ENCODE data around the gene PROM1. TPM values are rescaled to one million over a fixed set of nuclear protein-coding genes. Genes with fewer than 3 reads are reported as not detected.

The PROM1 gene
- total and polyA plus RNA-seq, 9 donors = 0.10 to 3.3 (median 0.81) TPM

DNA sequence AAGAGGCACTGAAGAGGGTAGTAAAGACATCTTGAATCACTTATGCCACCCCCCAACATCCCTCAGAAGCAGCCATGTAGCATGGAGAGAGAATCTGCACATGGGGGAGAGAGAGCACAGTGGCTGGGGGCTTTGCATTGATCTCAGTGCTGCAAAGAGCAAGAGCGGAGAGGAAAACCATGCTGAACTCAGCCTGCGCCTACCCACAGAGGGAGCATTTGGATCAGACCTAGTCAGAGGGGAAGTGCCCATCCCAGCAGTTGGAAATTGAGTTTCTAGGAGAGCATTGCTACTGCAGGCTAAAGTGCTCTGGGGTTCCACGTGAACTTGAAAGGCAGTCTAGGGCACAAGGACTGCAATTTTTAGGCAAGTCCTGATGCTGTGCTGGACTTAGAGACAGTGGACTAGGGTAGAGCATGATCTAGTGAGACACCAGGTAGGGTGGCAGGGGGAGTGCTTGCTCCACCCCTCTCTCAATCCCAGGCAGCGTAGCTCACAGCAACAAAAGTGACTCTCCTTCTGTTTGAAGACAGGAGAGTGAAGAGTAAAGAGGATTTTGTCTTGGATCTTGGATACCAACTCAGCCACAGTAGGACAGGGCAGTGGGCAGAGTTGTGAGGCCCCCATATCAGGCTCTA, 9.0 kb upstream of the PROM1 start:
- no peak for DNase-seq
- intact Hi-C loops (cut with DNase I) = loop anchor here in 1 of 4 donors (1.0 kb wide), 1 partner anchor 26 kb away; no protein-coding TSS in a partner anchor
- Histone ChIP-seq H3K27ac (no peak overlapping the region), H3K4me3 (no peak overlapping the region), H3K36me3 (no peaks in the 10 kb centered on the region), H3K27me3 (no peaks in the 10 kb centered on the region), H3K9me3 (no peaks in the 10 kb centered on the region), H3K4me1 (ENCODE audit: insufficient read depth) (no peaks in the 10 kb centered on the region)
- TF ChIP-seq, protein P1, sequence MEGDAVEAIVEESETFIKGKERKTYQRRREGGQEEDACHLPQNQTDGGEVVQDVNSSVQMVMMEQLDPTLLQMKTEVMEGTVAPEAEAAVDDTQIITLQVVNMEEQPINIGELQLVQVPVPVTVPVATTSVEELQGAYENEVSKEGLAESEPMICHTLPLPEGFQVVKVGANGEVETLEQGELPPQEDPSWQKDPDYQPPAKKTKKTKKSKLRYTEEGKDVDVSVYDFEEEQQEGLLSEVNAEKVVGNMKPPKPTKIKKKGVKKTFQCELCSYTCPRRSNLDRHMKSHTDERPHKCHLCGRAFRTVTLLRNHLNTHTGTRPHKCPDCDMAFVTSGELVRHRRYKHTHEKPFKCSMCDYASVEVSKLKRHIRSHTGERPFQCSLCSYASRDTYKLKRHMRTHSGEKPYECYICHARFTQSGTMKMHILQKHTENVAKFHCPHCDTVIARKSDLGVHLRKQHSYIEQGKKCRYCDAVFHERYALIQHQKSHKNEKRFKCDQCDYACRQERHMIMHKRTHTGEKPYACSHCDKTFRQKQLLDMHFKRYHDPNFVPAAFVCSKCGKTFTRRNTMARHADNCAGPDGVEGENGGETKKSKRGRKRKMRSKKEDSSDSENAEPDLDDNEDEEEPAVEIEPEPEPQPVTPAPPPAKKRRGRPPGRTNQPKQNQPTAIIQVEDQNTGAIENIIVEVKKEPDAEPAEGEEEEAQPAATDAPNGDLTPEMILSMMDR (IDR thresholded peaks at IDR 0.05) = no peak
- TF ChIP-seq EP300 (IDR thresholded peaks at IDR 0.05) (no peak), POLR2A (IDR thresholded peaks at IDR 0.05) (no peak)
- 82 to 90% (median 88%) methylated on average over 4 of the region's 4 CpGs for WGBS, 3 donors

DNA sequence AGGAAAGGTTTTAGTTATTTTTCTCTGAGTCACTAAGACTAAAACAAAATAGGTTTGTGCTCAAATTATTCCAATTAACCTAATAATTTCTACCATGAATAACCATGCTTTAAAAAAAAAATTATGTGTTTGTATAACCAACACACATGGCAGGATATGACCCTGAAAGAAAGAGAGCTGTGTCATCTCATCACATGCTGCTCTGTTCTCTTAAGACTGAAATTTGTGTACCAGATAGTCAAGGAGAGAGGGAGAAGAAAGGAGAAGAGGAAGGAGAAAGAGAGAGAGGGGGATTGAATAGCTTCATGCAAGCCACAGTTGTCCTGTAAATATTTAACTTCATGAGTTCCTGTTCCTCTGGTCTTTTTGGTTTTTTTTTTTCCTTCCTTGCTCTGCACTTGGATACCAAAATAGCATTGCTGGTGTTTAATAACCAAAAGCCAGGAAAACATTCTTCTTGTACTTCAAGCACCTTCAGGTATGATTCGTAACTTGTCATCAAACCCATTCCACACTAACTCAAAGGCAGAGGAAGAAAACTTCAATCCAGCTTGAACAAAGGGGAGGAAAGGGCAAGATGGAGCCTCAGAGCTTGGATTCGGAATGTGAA, 6.4 kb upstream of the PROM1 start:
- no peaks in the 10 kb centered on the region for H3K27me3 ChIP-seq
- peaks cover 0 to 3% of the 10 kb centered on the region in 2 donors for H3K9me3 ChIP-seq
- 82 to 83% (median 83%) methylated on average over 2 of the region's 2 CpGs for WGBS, 3 donors
- H3K27ac ChIP-seq = no peak overlapping the region
- TF ChIP-seq EP300 (IDR thresholded peaks at IDR 0.05) = no peak
- TF ChIP-seq, protein P1 (IDR thresholded peaks at IDR 0.05) = no peak
- TF ChIP-seq POLR2A (IDR thresholded peaks at IDR 0.05) = no peak
- intact Hi-C loops (cut with DNase I) = no loop called here
- H3K4me3 ChIP-seq = no peak overlapping the region
- H3K36me3 ChIP-seq = no peaks in the 10 kb centered on the region
- no peak for DNase-seq
- no peaks in the 10 kb centered on the region for H3K4me1 ChIP-seq (ENCODE audit: insufficient read depth)

DNA sequence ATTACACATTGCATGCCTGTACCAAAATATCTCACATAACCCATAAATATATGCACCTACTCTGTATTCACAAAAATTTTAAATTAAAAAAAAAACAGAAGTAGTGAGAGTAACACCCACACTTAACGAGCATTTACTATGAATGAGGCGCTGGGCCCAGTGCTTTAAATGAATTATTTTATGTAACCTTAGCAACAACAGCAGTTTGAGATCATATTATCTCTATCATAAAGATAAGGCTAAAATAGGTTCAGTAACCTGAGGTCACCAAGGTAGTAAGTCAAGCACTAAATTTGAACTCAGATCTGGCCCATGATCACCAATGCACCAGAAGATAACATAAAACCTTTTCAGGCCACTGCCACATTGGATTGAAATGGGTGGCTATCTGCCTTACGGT, 5.3 kb upstream of the PROM1 start:
- Histone ChIP-seq H3K9me3 (peaks cover 0 to 3% of the 10 kb centered on the region in 2 donors), H3K27ac (no peak overlapping the region), H3K27me3 (no peaks in the 10 kb centered on the region), H3K4me3 (no peak overlapping the region), H3K36me3 (no peaks in the 10 kb centered on the region), H3K4me1 (ENCODE audit: insufficient read depth) (no peaks in the 10 kb centered on the region)
- intact Hi-C loops (cut with DNase I) = no loop called here
- no peak for DNase-seq
- TF ChIP-seq POLR2A (IDR thresholded peaks at IDR 0.05) (no peak), EP300 (IDR thresholded peaks at IDR 0.05) (no peak)
- TF ChIP-seq, protein P1 (IDR thresholded peaks at IDR 0.05) = no peak
- WGBS, 3 donors = 94 to 97% (median 94%) methylated on average over 3 of the region's 3 CpGs

DNA sequence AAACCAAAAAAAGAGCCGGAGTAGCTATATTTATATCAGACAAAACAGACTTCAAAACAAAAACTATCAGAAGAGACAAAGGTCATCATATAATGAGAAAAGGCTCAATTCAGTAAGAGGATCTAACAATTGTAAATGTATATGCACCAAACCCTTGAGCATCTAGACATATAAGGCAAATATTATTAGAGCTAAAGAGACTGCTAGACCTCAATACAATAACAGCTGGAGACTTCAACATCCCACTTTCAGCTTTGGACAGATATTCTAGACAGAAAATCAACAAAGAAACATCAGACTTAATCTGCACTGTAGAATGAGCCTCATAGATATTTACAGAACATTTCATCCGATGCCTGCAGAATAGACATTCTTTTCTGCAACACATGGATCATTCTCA, 4.8 kb upstream of the PROM1 start:
- WGBS, 3 donors = 70 to 75% (median 74%) methylated on average over 2 of the region's 2 CpGs
- Histone ChIP-seq H3K4me3 (no peak overlapping the region), H3K27me3 (no peaks in the 10 kb centered on the region), H3K36me3 (no peaks in the 10 kb centered on the region), H3K27ac (no peak overlapping the region), H3K9me3 (peaks cover 0 to 3% of the 10 kb centered on the region in 2 donors), H3K4me1 (ENCODE audit: insufficient read depth) (no peaks in the 10 kb centered on the region)
- intact Hi-C loops (cut with DNase I) = no loop called here
- TF ChIP-seq, protein P1 (IDR thresholded peaks at IDR 0.05) = no peak
- TF ChIP-seq EP300 (IDR thresholded peaks at IDR 0.05) (no peak), POLR2A (IDR thresholded peaks at IDR 0.05) (no peak)
- DNase-seq = no peak
